Stimulated activated CD8-positive, alpha-beta memory T cell treated with anti-CD3 and anti-CD28 coated beads, Interleukin-7, amount 100 ng/mL, for 48 hours (primary cell): Measurements from ENCODE around the gene CDH3.

Experiments
- DNase-seq, 2 donors: peaks; one replicate each; pipeline ENCODE4 v3.0.0-alpha.2; 2020; ENCODE audit warnings: low read depth in 1 of 2; ENCODE audit errors: extremely low read depth in 1 of 2

Gene CDH3

DNA sequence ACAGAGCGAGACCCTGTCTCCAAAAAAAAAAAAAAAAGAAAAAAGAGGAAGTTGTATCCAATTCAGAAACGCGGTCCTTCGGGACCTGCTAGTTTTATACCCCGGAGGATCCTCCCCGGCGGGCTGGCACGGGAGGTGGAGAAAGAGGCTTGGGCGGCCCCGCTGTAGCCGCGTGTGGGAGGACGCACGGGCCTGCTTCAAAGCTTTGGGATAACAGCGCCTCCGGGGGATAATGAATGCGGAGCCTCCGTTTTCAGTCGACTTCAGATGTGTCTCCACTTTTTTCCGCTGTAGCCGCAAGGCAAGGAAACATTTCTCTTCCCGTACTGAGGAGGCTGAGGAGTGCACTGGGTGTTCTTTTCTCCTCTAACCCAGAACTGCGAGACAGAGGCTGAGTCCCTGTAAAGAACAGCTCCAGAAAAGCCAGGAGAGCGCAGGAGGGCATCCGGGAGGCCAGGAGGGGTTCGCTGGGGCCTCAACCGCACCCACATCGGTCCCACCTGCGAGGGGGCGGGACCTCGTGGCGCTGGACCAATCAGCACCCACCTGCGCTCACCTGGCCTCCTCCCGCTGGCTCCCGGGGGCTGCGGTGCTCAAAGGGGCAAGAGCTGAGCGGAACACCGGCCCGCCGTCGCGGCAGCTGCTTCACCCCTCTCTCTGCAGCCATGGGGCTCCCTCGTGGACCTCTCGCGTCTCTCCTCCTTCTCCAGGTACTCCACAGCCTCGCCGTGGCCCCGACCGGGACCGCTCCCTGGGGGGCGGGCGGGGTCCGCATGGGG is at the start of gene CDH3:
TSS of gene CDH3 (plus strand) at position 596 of the 779 bp plus-strand sequence. CDS start at position 666, 70 bp downstream.
- no peak for DNase-seq

DNA sequence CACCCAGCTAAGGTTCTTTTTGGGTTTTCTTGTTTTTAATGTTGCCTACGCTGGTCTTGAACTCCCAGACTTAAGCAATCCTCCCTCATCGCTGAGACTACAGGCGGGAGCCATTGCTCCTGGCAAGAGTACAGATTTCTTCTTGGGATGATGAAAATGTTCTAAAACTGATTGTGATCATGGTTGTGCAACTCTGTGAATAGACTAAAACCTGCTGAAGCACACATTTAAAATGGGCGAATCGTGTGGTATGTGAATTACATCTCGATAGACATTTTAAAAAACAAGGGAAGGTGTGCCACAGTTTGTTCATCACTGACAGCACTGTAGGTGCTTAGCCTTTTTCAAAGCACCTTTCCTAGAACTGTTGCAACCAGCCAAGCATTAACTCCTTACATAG is 48.8 kb upstream of the CDH3 start:
- no peak for DNase-seq

GRCh38 chr16:68599586-68599985 is 45.5 kb upstream of the CDH3 start:
- no peak for DNase-seq

- no peak for DNase-seq
Observed at GRCh38 chr16:68605746-68606145, 39.4 kb upstream of the CDH3 start.

- no peak for DNase-seq
Observed at GRCh38 chr16:68607443-68607842, 37.7 kb upstream of the CDH3 start.

GRCh38 chr16:68608330-68608729 is 36.8 kb upstream of the CDH3 start:
- no peak for DNase-seq

- DNase-seq: no peak
Observed at GRCh38 chr16:68612996-68613395, 32.1 kb upstream of the CDH3 start.

DNA sequence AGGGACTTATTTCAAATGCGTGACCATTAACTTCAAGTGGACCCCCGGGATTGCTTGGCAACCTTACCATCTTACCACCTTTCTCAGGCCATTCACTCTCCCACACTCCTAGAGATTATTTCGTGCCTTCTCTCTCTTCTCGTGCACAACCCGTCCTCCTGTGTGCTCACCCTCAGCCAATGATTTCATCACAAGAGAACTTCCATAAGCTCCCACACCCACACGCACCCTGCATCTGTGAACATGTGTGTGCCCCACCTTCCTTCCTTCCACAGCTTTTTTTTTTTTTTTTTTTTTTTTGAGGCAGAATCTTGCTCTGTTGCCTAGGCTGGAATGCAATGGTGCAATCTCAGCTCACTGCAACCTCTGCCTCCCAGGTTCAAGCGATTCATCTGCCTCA is 27.4 kb upstream of the CDH3 start:
- no peak for DNase-seq

DNA sequence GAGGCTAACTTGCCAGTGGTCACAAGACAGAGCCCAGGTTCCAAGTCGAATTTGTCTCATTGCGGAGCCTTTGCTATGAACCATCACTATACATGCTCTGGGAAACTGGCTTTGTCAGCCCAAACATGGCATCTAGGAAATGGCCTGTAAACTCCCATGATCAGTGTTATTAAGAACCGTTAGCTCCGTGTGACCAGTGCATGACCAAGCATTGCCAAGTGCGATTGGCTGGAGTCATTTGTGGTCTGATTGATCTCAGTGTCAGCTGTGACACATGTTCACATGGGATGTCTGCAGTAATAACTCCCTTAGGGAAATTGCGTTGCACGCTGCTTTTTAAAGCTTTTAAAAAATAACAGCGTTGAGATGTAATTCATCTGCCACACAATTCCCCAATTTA is 18.6 kb upstream of the CDH3 start:
- no peak for DNase-seq

DNA sequence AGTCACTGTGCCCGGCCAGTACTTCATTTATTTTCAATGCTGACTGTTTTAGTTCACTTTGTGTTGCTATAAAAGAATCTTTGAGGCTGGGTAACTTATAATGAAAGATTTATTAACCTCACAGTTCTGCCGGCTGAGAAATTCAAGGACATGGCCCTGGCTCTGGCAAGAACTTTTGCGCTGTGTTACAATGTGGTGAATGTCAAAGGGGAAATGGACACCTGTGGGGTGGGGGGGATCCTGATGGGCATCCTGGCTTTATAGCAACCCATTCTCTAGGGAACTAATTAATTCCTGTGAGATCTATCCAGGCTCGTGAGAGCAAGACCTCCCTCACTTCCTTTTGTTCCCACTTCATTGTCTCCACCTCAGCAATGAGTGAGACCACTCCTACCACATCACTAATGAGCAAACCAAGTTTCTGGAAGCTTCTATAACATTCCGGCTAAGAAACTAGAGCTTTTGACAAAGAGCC is 17.1 kb upstream of the CDH3 start:
- DNase-seq: no peak

GRCh38 chr16:68629351-68629910 is 15.7 kb upstream of the CDH3 start:
- no peak for DNase-seq

DNA sequence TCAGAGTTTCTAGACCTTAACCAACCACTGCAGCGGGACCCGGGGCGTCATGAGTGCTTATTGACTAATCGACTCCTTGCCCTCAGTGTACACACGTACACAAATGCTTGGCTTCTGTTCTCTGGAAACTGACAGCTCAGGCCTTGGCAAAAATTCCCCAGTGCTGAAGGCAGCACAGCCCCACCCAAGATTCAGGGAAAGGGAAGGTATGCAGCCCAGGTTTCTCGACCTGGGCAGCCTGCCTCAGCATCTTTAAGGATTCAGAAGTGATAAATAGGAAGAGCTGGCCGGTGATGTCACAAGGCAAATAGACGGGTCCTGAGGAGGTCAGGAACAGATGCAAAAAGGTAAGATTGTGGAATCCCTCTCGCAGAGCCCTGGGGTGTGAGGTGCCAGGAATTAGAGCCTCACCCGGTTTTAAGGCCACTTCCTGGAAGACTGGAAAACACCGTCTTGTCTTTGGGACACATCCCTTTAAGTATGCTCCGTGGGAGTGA is 9.0 kb upstream of the CDH3 start:
- no peak for DNase-seq

DNA sequence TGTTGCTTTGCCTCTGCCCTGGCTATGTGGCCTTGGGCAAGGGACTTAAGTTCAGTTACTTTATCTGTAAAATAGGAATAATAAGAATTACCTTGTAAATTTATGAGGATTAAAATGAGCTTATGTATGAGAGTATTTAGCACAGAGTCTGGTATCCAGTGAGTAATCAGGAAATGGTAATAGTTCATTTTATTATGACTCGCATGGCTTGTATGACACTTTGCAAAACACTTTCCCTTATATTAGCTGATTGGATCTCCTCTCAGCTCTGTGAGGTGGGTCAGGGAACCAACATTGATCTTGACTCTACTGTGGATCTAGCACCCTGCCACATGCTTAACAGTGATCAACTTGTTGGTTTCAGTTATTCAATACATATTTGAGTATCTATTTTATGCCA is 8.3 kb upstream of the CDH3 start:
- DNase-seq: no peak

GRCh38 chr16:68640972-68641371 is 4.1 kb upstream of the CDH3 start:
- no peak for DNase-seq

DNA sequence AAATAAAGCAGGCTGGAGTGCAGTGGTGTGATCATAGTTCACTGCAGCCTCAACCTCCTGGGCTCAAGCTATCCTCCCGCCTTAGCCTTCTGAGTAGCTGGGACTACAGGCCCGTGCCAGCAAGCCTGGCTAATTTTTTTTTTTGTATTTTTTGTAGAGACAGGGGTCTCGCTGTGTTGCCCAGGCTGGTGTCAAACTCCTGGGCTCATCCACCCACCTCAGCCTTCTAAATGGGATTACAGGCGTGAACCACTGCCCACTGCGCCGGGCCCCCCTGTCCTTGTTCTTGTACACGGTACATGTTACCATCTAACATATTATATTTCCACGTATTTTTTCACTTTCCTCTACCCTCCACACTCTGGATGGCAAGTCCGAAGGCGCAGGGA is 3.1 kb upstream of the CDH3 start:
- DNase-seq: no peak

DNA sequence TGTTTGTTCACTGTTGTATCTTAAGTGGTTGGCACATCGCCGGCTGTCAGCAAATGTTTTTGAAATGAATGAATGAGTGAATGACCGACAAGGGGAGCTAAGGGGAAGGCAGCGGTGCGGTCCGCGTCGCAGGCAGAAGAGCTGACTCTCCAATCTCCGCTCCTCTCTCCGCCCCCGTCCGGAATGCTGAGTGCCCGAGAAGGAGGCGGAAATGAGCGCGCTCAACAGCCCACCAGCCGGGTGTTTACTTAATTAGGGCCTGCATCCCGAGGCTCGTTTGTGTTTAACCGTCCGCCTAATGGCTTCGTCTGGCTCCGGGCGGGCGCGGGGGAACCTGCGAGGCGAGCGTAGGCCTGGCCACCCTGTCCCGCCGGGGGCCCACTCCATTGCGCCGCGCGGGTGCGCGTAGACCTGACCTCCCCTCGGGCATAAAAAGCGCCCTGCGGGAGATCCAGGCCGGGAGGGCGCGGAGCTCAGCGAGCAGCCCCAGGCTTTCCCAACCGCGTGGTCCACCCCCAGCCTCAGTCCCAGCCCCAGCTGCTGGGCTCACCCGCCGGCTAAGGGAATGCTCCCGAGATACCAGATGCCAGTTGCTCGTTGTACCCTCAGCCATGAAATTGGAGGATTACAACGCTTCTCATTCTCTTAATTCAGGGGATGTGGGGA is 2.5 kb upstream of the CDH3 start:
- DNase-seq: no peak

DNA sequence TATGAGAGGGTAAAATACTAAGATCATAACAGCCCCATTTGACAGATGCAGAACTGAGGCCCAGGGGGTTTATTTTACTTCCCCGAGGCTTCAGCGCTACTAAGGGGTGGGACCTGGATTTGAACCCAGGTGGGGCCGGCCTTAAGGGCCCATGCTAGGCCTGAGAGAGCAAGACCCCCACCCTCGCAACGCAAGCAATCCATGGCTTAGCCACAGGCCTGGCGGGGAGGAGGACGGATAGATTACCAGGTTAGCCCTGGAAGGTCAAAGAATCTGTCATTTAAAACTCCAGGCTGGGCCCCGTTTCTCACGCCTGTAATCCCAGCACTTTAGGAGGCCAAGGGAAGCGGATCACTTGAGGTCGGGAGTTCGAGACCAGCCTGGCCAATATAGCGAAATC is 1.9 kb upstream of the CDH3 start:
- no peak for DNase-seq

DNA sequence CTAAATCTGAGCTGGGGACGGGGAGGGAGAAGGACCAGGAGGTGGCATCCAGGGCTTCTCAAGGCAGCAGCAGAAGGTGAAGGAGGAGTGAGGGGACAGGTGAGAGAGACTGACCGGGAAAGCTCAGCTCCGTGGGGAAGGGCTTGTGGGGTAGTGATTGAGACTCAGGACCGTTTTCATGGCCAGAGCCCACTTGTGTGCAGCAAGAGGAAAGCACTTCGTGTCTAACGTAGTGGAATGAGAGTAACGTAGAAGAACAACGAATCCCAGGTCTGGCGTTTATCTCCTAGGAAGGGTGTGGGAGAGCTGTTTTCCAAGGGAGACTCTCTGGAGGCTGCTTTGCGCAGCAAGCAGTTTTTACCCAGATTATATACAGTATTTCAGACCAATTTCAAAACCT is 1.3 kb upstream of the CDH3 start:
- no peak for DNase-seq

GRCh38 chr16:68644296-68644695 is 814 bp upstream of the CDH3 start:
- DNase-seq: no peak

DNA sequence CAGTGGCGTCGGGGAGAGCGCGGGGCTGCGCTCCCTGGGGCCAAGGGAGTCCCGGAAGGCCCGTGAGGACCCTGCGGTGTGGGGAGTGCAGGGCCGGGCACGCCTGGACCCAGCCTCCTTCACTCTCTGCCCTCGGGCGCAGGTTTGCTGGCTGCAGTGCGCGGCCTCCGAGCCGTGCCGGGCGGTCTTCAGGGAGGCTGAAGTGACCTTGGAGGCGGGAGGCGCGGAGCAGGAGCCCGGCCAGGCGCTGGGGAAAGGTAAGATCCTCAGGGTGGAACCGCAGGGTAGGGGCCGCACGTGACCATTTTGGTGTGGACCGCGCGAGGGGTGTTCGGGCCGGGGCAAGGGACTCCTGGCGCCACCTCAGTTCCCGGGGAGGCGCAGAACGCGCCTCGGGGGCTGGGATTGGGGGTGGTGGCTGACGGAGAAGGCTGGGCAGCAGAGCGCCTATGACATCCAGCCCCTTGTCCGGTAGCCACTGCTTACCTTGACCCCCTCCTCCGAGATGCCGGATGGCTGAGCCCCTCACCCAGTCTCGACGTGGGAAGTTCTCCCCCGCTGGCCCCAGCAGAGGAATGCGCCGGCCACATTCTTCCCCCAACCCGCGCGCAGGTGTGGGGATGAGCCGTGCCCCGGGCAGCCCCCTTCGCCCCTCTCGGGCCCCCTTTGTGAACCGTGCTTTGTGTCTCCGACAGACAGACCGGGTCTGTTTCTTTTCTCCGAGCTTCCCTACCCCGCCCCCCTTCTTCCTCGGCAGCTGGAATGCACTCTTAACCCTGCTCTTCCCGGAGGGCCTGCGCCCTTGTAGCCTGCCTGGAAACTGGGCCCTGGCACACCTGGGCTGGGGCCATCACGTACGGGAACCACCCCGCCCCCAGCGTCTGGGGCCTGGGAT is 631 bp downstream of the CDH3 start:
- no peak for DNase-seq
